ENCODE results near the gene TMEM89. TPM values are rescaled to one million over a fixed set of nuclear protein-coding genes. Genes with fewer than 3 reads are reported as not detected.

The TMEM89 gene
- total RNA-seq, 1 donor from 2014 or later: not detected

- H3K27ac Mint-ChIP-seq (ENCODE audit: unreplicated experiment): peak within 1 kb of the TSS; percentile 80
- peaks cover 7% of the 10 kb centered on the region for H3K4me1 Mint-ChIP-seq (ENCODE audit: low read depth, unreplicated experiment)
- H3K9me3 Mint-ChIP-seq (ENCODE audit: unreplicated experiment): no peaks in the 10 kb centered on the region
- H3K4me3 Mint-ChIP-seq (ENCODE audit: unreplicated experiment): peak within 1 kb of the TSS; percentile 91
- H3K36me3 Mint-ChIP-seq (ENCODE audit: unreplicated experiment): peaks cover 4% of the 10 kb centered on the region
- DNase-seq: peak; percentile 95
- peaks cover 3% of the 10 kb centered on the region for H3K27me3 Mint-ChIP-seq (ENCODE audit: unreplicated experiment)
- peak; percentile 86 for TF ChIP-seq CTCF (IDR thresholded peaks at IDR 0.05; ENCODE audit: partially characterized antibody, unreplicated experiment)
Measured at GRCh38 chr3:48609088-48610005, 12.2 kb downstream of the TMEM89 start, which contains the start of gene UQCRC1. Gene UQCRC1 (minus strand): TSS chr3:48609646. CDS start chr3:48609620, 26 bp downstream.

GRCh38 chr3:48607519-48607918 lies 14.1 kb downstream of the TMEM89 start:
- no peaks in the 10 kb centered on the region for H3K9me3 Mint-ChIP-seq (ENCODE audit: unreplicated experiment)
- peaks cover 7% of the 10 kb centered on the region for H3K4me1 Mint-ChIP-seq (ENCODE audit: low read depth, unreplicated experiment)
- H3K27ac Mint-ChIP-seq (ENCODE audit: unreplicated experiment): no peak overlapping the region
- H3K4me3 Mint-ChIP-seq (ENCODE audit: unreplicated experiment): no peak overlapping the region
- TF ChIP-seq CTCF (IDR thresholded peaks at IDR 0.05; ENCODE audit: partially characterized antibody, unreplicated experiment): no peak
- H3K27me3 Mint-ChIP-seq (ENCODE audit: unreplicated experiment): peaks cover 5% of the 10 kb centered on the region
- no peak for DNase-seq
- peaks cover 4% of the 10 kb centered on the region for H3K36me3 Mint-ChIP-seq (ENCODE audit: unreplicated experiment)

- Mint-ChIP-seq H3K27ac (ENCODE audit: unreplicated experiment) (no peak overlapping the region), H3K27me3 (ENCODE audit: unreplicated experiment) (peaks cover 10% of the 10 kb centered on the region), H3K36me3 (ENCODE audit: unreplicated experiment) (peaks cover 5% of the 10 kb centered on the region), H3K4me1 (ENCODE audit: low read depth, unreplicated experiment) (peaks cover 5% of the 10 kb centered on the region), H3K9me3 (ENCODE audit: unreplicated experiment) (peaks cover 11% of the 10 kb centered on the region), H3K4me3 (ENCODE audit: unreplicated experiment) (no peak overlapping the region)
- no peak for TF ChIP-seq CTCF (IDR thresholded peaks at IDR 0.05; ENCODE audit: partially characterized antibody, unreplicated experiment)
- DNase-seq: no peak
Measured at GRCh38 chr3:48601622-48601994, 20.0 kb downstream of the TMEM89 start.

GRCh38 chr3:48600711-48601621 lies 20.6 kb downstream of the TMEM89 start:
- DNase-seq: no peak
- H3K4me1 Mint-ChIP-seq (ENCODE audit: low read depth, unreplicated experiment): peaks cover 9% of the 10 kb centered on the region
- TF ChIP-seq CTCF (IDR thresholded peaks at IDR 0.05; ENCODE audit: partially characterized antibody, unreplicated experiment): no peak
- peaks cover 5% of the 10 kb centered on the region for H3K36me3 Mint-ChIP-seq (ENCODE audit: unreplicated experiment)
- H3K9me3 Mint-ChIP-seq (ENCODE audit: unreplicated experiment): peaks cover 11% of the 10 kb centered on the region
- peaks cover 14% of the 10 kb centered on the region for H3K27me3 Mint-ChIP-seq (ENCODE audit: unreplicated experiment)
- no peak overlapping the region for H3K27ac Mint-ChIP-seq (ENCODE audit: unreplicated experiment)
- H3K4me3 Mint-ChIP-seq (ENCODE audit: unreplicated experiment): no peak overlapping the region
